Stomach (tissue), 9 donors: ENCODE measurements around the gene KISS1R. TPM values are rescaled to one million over a fixed set of nuclear protein-coding genes. Genes with fewer than 3 reads are reported as not detected.
"Not testable (repeated sequence)": the region's sequence is repeated elsewhere in the genome, so short reads cannot be mapped to it uniquely, and the experiment has no call there.

Experiments
- DNase-seq, 2 donors: peaks; one replicate each; pipeline versions ENCODE4 v3.0.0 to v3.0.0-alpha.2; 2013 to 2019
- H3K27ac ChIP-seq, 5 donors: fragments of 200-600 bp in 4 of 5; sonication (generic) in 4 of 5; one replicate each; pipeline ENCODE4 v1.5.1; 2013 to 2019; ENCODE audit warnings: mild to moderate bottlenecking in 1 of 5, moderate library complexity in 1 of 5
- H3K27me3 ChIP-seq, 3 donors: fragments of 200-600 bp; sonication (generic); one replicate each; pipeline ENCODE4 v1.5.1; 2017 to 2019; ENCODE audit warnings: mixed run types in 1 of 3
- H3K36me3 ChIP-seq, 4 donors: fragments of 200-600 bp; sonication (generic); 1 replicate in 3 of 4; 2 replicates in 1 of 4; pipeline ENCODE4 v1.5.1; 2016 to 2019
- H3K4me1 ChIP-seq, 4 donors: fragments of 200-600 bp; sonication (generic); one replicate each; pipeline ENCODE4 v1.5.1; 2016 to 2019
- H3K4me3 ChIP-seq, 4 donors: fragments of 200-600 bp; sonication (generic) in 3 of 4; one replicate each; pipeline ENCODE4 v1.5.1; 2016 to 2019; ENCODE audit warnings: mild to moderate bottlenecking in 1 of 4
- H3K9me3 ChIP-seq, 4 donors: fragments of 200-600 bp; sonication (generic); one replicate each; pipeline ENCODE4 v1.5.1; 2016 to 2019
- EP300 ChIP-seq: sonication (generic); formaldehyde crosslinking; IDR thresholded peaks from one replicate; pipeline ENCODE4 v1.6.1; 2017; ENCODE audit warnings: antibody characterized with exemption
- POLR2A ChIP-seq, 4 donors: fragments of 450-650 bp; IDR thresholded peaks; one replicate each; pipeline ENCODE4 v1.6.1; 2016; ENCODE audit warnings: antibody characterized with exemption in 4 of 4, control low read depth in 2 of 4, mild to moderate bottlenecking in 1 of 4, moderate library complexity in 1 of 4
- POLR2AphosphoS5 ChIP-seq, 3 donors: sonication (generic); formaldehyde crosslinking; IDR thresholded peaks; one replicate each; pipeline ENCODE4 v1.6.1; 2016; ENCODE audit warnings: antibody characterized with exemption in 3 of 3
- WGBS, 5 donors: extraction: QIAGEN DNeasy Blood & Tissue Kit in 3 of 5; methylation state at CpG; one replicate each; pipeline versions ENCODE4 v1.1.5 to v1.1.7; 2013 to 2018; 5-methylcytosine and 5-hydroxymethylcytosine counted together
- intact Hi-C: fragments of 100-400 bp; cut with DNase I; formaldehyde crosslinking; loops from one replicate; pipeline ENCODE4 v1.15.1; 2023; ENCODE audit warnings: low total_unique reads
- polyA plus RNA-seq, 3 donors: library from polyadenylated mRNA; stranded (reverse); fragments of 200-250 nt; gene quantifications; one replicate each; pipeline ENCODE4 v1.2.3, GENCODE V29; 2013
- total RNA-seq, 5 donors: library from RNA; depleted of rRNA; stranded (reverse); fragments of >200 nt; gene quantifications; one replicate each; pipeline versions ENCODE4 v1.1.0 to v1.2.3, GENCODE V29; 2014 to 2016
- TF ChIP-seq, protein P1 (sequence below), 7 experiments: fragments of 450-650 bp in 4 of 7; fragments of 200-600 bp in 3 of 7; sonication (generic) in 3 of 7; IDR thresholded peaks; one replicate each; pipeline ENCODE4 v1.5.1; 2016 to 2019; ENCODE audit warnings: antibody characterized with exemption in 7 of 7, control low read depth in 2 of 7, mild to moderate bottlenecking in 1 of 7
- donor health status: healthy with polysubstance abuse.
- donor health status: Bipolar disorder and iron deficiency.
- donor health status: healthy.

Gene KISS1R
- total and polyA plus RNA-seq, 8 donors, result not detected

- Histone ChIP-seq H3K36me3 (peaks cover 22 to 63% (median 62%) of the 10 kb centered on the region in 4 donors), H3K9me3 (no peaks in the 10 kb centered on the region), H3K4me3 (no peak overlapping the region), H3K27me3 (no peaks in the 10 kb centered on the region), H3K27ac (no peak overlapping the region), H3K4me1 (peaks cover 5 to 31% (median 15%) of the 10 kb centered on the region in 4 donors)
- intact Hi-C loops, result no loop called here
- no peak for DNase-seq
- WGBS, 5 donors, result 91 to 94% (median 93%) methylated on average over 11 to 26 of the region's 26 CpGs
- TF ChIP-seq POLR2AphosphoS5 (IDR thresholded peaks at IDR 0.05), result no peak
- TF ChIP-seq EP300, result no peak
- no peak for TF ChIP-seq POLR2A (IDR thresholded peaks at IDR 0.05)
- TF ChIP-seq, protein P1, sequence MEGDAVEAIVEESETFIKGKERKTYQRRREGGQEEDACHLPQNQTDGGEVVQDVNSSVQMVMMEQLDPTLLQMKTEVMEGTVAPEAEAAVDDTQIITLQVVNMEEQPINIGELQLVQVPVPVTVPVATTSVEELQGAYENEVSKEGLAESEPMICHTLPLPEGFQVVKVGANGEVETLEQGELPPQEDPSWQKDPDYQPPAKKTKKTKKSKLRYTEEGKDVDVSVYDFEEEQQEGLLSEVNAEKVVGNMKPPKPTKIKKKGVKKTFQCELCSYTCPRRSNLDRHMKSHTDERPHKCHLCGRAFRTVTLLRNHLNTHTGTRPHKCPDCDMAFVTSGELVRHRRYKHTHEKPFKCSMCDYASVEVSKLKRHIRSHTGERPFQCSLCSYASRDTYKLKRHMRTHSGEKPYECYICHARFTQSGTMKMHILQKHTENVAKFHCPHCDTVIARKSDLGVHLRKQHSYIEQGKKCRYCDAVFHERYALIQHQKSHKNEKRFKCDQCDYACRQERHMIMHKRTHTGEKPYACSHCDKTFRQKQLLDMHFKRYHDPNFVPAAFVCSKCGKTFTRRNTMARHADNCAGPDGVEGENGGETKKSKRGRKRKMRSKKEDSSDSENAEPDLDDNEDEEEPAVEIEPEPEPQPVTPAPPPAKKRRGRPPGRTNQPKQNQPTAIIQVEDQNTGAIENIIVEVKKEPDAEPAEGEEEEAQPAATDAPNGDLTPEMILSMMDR (IDR thresholded peaks at IDR 0.05), result no peak
Observed at GRCh38 chr19:889662-890295, 27.4 kb upstream of the KISS1R start.

DNA sequence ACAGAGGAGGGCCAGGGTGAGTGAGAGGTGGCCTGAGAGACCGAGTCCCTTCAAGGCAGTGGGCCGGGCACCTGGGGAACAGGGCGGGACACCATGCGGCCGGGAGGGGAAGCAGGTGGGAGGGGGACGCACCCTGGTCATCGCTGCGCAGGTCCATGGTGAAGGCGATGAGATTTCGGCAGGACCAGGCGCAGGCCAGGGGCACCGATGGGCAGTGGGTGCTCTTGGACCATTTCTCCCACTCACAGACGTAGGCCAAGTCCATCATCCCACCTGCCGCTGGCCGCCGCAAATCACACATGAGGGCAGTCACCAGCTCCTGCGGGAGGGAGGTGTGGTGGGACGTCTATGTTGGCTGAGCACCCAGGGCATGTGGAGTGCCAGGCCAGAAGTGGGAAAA lies 26.3 kb upstream of the KISS1R start:
- Histone ChIP-seq H3K4me3 (no peak overlapping the region), H3K27ac (peak overlapping the region in 2 of 5 donors; percentile 26 to 42), H3K9me3 (no peaks in the 10 kb centered on the region), H3K27me3 (no peaks in the 10 kb centered on the region), H3K36me3 (peaks cover 12 to 53% (median 51%) of the 10 kb centered on the region in 4 donors), H3K4me1 (peaks cover 5 to 31% (median 15%) of the 10 kb centered on the region in 4 donors)
- DNase-seq, result no peak
- intact Hi-C loops, result no loop called here
- TF ChIP-seq POLR2A (IDR thresholded peaks at IDR 0.05), result no peak
- no peak for TF ChIP-seq EP300
- TF ChIP-seq POLR2AphosphoS5 (IDR thresholded peaks at IDR 0.05), result no peak
- TF ChIP-seq, protein P1 (IDR thresholded peaks at IDR 0.05), result no peak
- WGBS, 5 donors, result 86 to 90% (median 87%) methylated on average over 13 to 18 of the region's 18 CpGs

- 23 to 45% (median 26%) methylated on average over 37 to 50 of the region's 50 CpGs for WGBS, 5 donors
- intact Hi-C loops, H3K9me3 ChIP-seq, H3K27me3 ChIP-seq: not testable (repeated sequence)
- H3K36me3 ChIP-seq, result peaks cover 9 to 52% (median 47%) of the 10 kb centered on the region in 4 donors
- H3K4me1 ChIP-seq, result peaks cover 5 to 31% (median 15%) of the 10 kb centered on the region in 4 donors
- DNase-seq, result peak; percentile 75 to 86
- H3K4me3 ChIP-seq, result peak overlapping the region; percentile 68 to 97 (median 83)
- H3K27ac ChIP-seq, result peak overlapping the region; percentile 89 to 98 (median 91)
Observed at GRCh38 chr19:891421-892200, 25.5 kb upstream of the KISS1R start.

GRCh38 chr19:892243-892893 lies 24.8 kb upstream of the KISS1R start:
- peaks cover 9 to 53% (median 47%) of the 10 kb centered on the region in 4 donors for H3K36me3 ChIP-seq
- WGBS, 5 donors, result 2 to 7% (median 4%) methylated on average over 15 to 27 of the region's 27 CpGs
- intact Hi-C loops, result no loop called here
- no peaks in the 10 kb centered on the region for H3K9me3 ChIP-seq
- peak overlapping the region; percentile 68 to 97 (median 83) for H3K4me3 ChIP-seq
- TF ChIP-seq POLR2AphosphoS5 (IDR thresholded peaks at IDR 0.05), result no peak
- no peaks in the 10 kb centered on the region for H3K27me3 ChIP-seq
- peak in 1 of 2 donors; percentile 69 for DNase-seq
- peak overlapping the region; percentile 89 to 98 (median 91) for H3K27ac ChIP-seq
- H3K4me1 ChIP-seq, result peaks cover 5 to 31% (median 15%) of the 10 kb centered on the region in 4 donors
